ENCODE measurements around the gene AFF3.

GRCh38 chr2:99775585-99775984 is 366.8 kb downstream of the AFF3 start:
- TF ChIP-seq REST (IDR thresholded peaks at IDR 0.05; ENCODE audit: insufficient read depth in 1 of 2, low read depth in 2 of 2, low read length in 2 of 2) (no peak), POLR2AphosphoS5 (IDR thresholded peaks at IDR 0.05; ENCODE audit: low read depth, low read length) (no peak), TAF1 (IDR thresholded peaks at IDR 0.05; ENCODE audit: borderline replicate concordance, insufficient read depth, low read length) (no peak), SIN3A (IDR thresholded peaks at IDR 0.05; ENCODE audit: borderline replicate concordance, insufficient read depth, low read length) (no peak)

Data from PFSK-1 (cell line).